ENCODE measurements around the gene GBX1. TPM values are rescaled to one million over a fixed set of nuclear protein-coding genes. Genes with fewer than 3 reads are reported as not detected.

GBX1 gene
- total RNA-seq, 2 donors from 2014 or later = not detected

GRCh38 chr7:151143261-151144015, 24.1 kb downstream of the GBX1 start:
- intact Hi-C loops (cut with DNase I, micrococcal nuclease) = no loop called here
- no peak for ATAC-seq
- no peak for DNase-seq

- intact Hi-C loops (cut with DNase I, micrococcal nuclease) = no loop called here
- ATAC-seq (no peak), DNase-seq (no peak)
These were observed 24.8 kb downstream of the GBX1 start for GRCh38 chr7:151142686-151143040.

- intact Hi-C loops (cut with DNase I, micrococcal nuclease) = no loop called here
- DNase-seq (no peak), ATAC-seq (no peak)
These were observed 25.4 kb downstream of the GBX1 start for GRCh38 chr7:151141855-151142685.

GRCh38 chr7:151141311-151141854, 26.1 kb downstream of the GBX1 start:
- intact Hi-C loops (cut with DNase I, micrococcal nuclease) = no loop called here
- no peak for ATAC-seq

GRCh38 chr7:151140826-151141225, 26.7 kb downstream of the GBX1 start:
- intact Hi-C loops (cut with DNase I, micrococcal nuclease) = no loop called here
- no peak for ATAC-seq

More at GRCh38 chr7:151141311-151141854, 26.1 kb downstream of the GBX1 start:
- no peak for DNase-seq

GRCh38 chr7:151139791-151140190, 27.7 kb downstream of the GBX1 start:
- ATAC-seq = no peak
- DNase-seq = no peak
- intact Hi-C loops (cut with DNase I, micrococcal nuclease) = no loop called here

More at GRCh38 chr7:151140826-151141225, 26.7 kb downstream of the GBX1 start:
- no peak for DNase-seq

- no peak for ATAC-seq
- no peak for DNase-seq
- intact Hi-C loops (cut with DNase I, micrococcal nuclease) = no loop called here
These were observed 28.3 kb downstream of the GBX1 start for GRCh38 chr7:151139071-151139790.

- intact Hi-C loops (cut with DNase I, micrococcal nuclease) = no loop called here
- DNase-seq (no peak), ATAC-seq (no peak)
These were observed 29.2 kb downstream of the GBX1 start for GRCh38 chr7:151138153-151138851.

- DNase-seq (no peak), ATAC-seq (no peak)
- intact Hi-C loops (cut with DNase I, micrococcal nuclease) = no loop called here
These were observed 29.7 kb downstream of the GBX1 start for GRCh38 chr7:151137791-151138152.

GRCh38 chr7:151137076-151137675, 30.3 kb downstream of the GBX1 start:
- DNase-seq (no peak), ATAC-seq (no peak)
- intact Hi-C loops (cut with DNase I, micrococcal nuclease) = no loop called here

- ATAC-seq (no peak), DNase-seq (no peak)
- intact Hi-C loops (cut with DNase I, micrococcal nuclease) = no loop called here
These were observed 31.3 kb downstream of the GBX1 start for GRCh38 chr7:151135866-151136843.

- ATAC-seq (no peak), DNase-seq (no peak)
- intact Hi-C loops (cut with DNase I, micrococcal nuclease) = no loop called here
These were observed 32.0 kb downstream of the GBX1 start for GRCh38 chr7:151135525-151135845.

GRCh38 chr7:151134743-151135524, 32.6 kb downstream of the GBX1 start:
- intact Hi-C loops (cut with DNase I, micrococcal nuclease) = no loop called here
- no peak for DNase-seq
- no peak for ATAC-seq

- ATAC-seq = no peak
- DNase-seq = no peak
- intact Hi-C loops (cut with DNase I, micrococcal nuclease) = no loop called here
These were observed 33.3 kb downstream of the GBX1 start for GRCh38 chr7:151133986-151134742.

- intact Hi-C loops (cut with DNase I, micrococcal nuclease) = no loop called here
- DNase-seq = no peak
- peak; percentile 14 for ATAC-seq
These were observed 34.1 kb downstream of the GBX1 start for GRCh38 chr7:151133266-151133985.

Data from left colon (tissue), 2 donors.